Activated CD4-positive, CD25-positive, alpha-beta regulatory T cell treated with anti-CD3 and anti-CD28 coated beads, Interleukin-2, amount 50 U/mL, for 16 hours (primary cell): ENCODE data around the gene RUSC1.
A peak's percentile ranks its signal among the peaks of the same experiment; 100 is the strongest.

Source experiments
- DNase-seq: peaks from one replicate; pipeline ENCODE4 v3.0.0-alpha.2; 2020; ENCODE audit warnings: low read depth, low spot score

Gene RUSC1

DNA sequence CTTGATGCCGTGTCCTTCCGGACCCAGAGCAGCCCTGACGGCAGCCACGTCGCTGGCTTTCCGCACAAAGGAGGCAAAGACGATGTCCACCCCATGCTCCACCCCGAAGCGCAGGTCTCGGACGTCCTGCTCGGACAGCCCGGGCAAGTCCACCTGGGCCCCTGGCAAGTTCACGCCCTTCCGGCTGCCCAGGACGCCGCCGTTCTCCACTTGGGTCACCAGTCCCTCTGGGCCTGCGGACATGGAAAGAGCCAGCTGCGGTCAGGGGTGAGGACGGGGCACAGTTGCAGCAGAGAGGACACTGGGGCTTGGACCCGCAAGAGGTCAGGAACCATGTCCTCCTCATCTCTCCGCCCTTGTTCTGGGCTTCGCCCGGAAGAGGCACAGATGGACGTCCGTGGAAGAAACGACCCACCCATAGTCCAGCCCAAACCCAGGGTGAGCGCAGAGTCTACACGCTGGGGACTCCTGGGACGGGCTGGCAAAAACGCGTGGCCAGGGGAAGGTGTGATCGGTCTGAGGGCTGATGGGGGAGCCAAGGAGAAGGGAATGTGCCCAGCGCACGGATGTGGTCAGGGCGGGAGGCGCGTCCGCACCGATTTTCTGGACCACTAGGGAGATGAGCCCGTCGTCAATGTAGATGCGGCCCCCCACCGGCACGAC lies 26.0 kb upstream of the RUSC1 start:
- no peak for DNase-seq

DNA sequence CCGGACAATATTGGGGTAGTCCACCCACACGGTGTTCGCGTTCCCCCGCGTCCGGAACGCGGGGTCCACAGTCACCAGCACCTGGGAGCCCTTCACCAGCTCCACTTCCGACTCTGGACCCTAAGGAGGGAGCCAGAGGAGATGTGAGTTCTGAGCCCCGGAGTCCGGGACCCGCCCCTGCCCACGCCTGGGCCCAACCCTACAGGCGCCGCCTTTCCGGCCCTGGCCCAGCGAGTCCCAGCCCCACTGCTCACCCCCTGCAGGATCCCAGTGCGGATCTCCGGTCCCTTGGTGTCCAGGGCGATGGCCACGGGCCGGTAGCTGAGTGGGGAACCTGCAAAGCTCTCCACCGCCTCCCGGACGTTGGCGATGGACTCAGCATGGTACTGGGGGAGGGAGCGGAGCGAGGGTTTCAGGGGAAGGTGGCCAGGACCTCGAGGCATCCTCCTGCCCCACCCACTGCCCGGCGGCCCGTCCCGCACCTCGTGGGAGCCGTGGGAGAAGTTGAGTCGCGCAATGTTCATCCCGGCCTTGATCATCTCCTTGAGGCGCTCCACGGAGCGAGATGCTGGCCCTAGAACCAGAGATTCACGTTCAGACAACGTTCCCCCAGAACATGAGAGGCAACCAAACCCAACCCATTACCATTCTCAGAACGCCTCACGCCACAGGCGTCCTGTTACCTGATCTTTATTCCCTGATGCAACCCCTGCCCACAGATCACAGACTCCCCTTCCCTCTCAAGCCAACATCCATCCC lies 25.3 kb upstream of the RUSC1 start:
- no peak for DNase-seq

DNA sequence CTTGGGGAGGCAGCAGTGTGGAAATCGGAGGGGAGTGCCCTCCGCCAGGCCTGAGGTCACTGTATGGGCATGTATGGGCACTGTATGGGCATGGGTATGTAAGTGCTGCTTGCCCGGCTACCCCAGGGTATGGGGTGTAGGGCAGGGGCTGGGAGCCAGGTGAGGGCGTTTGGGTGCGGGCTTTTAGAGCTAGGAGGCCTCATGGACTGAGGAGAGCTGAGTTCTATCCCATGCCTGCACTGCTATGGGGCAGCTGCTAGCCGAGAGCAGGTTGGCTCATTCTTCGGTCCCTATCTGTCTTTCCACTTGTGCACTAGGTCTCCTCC lies 24.8 kb upstream of the RUSC1 start:
- DNase-seq = no peak

DNA sequence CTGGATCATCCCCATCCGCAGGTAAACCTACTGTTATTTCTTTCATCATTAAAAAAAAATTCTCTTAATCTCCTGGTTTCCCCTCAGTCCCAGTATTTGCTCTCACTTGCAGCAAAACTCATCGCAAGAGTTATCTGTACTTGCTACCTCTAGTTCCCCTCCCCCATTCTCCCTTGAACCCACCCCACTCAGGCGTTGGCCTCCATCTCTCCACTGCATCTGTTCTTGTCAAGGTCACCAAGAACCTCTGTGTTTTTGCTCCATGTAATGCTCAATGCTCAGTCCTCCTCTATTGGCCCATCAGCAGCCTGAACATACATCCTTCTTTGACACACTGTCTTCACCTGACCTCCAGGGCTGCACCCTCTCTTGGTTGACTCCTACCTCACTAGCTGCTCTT lies 24.0 kb upstream of the RUSC1 start:
- no peak for DNase-seq

DNA sequence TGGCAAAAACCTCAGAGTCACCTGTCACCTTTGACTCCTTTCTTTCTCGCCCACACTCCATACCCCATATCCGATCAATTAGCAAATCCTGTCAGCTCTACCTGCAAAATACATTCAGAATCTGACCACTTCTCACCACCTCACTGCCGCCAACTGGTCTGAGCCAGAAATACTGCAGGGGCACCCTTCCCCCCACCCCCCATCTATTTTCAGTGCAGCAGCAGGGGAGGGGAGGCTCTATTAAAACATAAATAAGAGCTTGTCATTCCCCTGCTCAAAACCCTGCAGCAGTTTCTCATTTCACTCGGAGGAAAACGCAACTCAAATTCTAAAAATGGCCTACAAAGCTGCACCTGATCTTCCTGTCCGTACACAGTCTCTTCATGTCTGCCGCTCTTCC lies 23.3 kb upstream of the RUSC1 start:
- DNase-seq = no peak

DNA sequence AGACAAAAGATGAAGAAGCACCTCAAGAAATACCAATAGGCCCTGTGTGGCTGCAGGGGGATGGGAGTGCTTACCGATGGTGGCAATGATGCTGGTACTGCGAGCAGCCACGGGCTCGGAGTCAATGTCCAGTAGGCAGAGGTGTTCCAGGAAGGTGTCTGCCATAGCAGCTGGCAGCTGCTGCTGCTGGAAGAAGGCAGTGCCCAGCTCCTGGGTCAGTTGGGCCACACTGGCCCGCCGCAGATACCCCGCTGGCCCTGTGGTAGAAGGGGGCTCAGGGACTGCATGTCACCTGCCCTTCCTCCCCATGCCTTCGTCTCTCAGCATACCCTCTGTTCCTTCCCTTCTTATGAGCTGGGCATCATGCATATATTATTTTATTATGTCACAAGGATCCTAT lies 20.7 kb upstream of the RUSC1 start:
- no peak for DNase-seq

DNA sequence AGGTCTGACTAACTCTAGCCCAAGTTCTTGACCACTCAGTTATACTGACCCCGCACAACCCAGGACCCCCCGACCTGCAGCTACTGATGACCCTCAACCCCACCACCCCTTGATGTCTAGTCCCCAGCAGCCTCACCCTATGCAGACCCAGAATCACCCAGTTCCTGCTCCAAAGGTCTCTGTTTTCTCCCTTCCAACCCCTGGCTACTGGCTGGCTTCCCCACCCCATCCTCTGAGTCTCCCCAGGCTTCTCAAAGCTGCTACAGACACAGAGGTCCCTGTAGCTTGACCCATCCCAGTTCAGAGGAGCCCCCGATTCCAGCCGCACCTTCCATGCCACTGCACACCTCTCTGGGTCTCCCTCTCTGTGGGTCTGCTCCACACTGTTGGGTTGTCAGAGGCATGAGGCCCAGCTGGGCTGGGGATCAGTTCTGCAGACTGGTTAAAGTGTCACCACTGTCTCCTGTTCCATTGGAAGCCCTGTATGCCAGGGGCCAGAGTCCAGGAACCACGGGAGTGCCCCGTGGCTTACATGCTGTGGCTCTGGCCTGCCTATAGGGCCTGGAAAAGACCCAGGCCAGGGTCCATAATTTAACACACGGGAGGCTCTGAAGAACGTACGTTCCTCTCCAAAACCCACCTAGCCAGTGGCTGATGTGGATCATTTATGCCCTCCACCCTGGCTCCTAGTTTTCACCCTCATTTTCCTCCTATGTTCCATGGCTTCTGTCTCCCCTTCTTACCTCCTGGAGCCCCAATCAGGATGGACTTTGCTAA lies 20.0 kb upstream of the RUSC1 start:
- no peak for DNase-seq

DNA sequence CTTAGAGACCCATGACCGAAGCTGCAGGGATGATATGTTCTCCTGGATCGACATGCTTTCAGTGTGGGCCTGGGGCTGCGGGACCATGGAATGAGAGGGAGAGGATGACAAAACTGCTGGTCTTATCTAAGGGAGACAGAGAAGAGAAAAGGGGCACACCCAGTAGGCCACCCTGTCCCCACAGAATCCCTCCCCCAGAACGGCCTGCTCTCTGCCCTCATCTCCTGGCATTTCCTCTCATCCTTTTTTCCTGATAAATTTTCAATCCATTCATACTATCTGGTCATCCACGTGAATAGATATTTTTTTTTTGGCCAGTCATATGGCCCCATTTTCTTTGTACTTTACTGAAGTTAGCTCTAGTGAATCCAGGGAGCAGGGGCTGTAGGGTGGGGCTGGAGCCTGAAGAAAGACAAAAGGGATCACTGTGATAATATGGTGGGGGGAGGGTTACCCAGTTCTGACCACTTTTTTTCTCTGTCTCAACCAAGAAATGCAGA lies 19.3 kb upstream of the RUSC1 start, which contains the start of gene PKLR:
Gene PKLR, minus strand, starts transcription at position 97 of the 500 bp plus-strand sequence. Its CDS starts 43 bp downstream, at position 54.
- DNase-seq = no peak

DNA sequence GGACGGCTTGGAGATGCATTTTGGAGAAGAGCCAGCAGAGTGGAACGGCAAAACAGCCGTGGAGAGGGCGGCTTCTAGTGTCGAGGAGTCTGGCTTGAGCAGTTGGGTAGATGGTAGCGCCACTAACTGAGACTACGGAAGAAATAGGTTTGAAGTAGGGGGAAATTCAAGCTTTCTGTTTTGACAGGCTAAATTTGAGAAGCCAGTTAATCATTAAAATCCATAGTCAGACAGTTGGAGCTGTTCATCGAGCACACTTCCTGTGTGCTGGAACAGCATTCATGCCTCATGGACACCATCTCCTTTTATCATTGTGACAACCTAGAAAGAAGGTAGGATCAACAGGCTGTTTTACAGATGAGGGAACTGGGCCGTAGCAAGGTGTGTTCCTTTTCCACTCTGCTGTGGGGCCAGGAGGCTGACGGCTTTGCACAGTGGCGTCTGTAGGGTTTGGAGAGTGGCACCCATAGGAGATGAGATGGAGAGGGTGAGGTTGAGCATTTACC lies 16.1 kb upstream of the RUSC1 start:
- no peak for DNase-seq

DNA sequence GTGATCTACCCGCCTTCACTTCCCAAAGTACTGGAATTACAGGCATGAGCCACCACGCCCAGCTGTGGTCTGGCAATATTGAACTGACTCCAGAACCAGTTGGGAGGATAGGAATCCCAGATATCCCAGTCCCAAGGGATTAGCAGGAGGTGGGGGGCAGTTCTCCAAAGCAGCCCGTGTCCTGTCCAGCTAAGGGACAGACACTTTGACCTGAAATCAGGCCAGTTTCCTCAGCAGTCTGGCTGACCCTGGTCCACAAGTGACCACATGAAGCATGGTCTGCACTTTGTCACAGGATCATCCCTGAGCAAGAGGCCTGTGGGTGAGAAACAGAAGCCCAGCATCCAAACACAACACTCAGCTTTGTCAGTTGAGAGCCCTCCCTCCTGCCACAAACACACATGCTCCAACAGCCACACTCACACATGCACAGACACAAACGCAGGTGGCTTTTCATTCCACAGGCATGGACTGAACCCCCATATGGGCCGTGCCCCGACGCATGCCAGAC lies 14.8 kb upstream of the RUSC1 start:
- DNase-seq = no peak

DNA sequence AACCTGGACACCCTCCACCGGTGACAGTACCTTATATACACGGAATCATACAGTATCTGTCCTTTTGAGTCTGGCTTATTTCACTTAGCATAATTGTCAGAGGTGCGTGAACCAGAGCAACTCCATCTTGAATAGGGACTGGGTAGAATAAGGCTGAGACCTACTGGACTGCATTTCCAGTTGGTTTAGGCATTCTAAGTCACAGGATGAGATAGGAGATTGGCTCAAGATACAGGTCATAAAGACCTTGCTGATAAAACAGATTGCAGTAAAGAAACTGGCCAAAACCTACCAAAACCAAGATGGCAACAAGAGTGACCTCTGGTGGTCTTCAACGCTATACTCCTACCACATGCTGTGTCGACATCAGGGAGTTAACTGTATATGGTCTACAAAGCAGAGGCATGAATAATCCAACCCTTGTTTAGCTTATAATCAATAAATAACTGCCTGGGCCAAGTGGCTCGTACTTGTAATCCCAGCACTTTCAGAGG lies 13.4 kb upstream of the RUSC1 start:
- DNase-seq = no peak

DNA sequence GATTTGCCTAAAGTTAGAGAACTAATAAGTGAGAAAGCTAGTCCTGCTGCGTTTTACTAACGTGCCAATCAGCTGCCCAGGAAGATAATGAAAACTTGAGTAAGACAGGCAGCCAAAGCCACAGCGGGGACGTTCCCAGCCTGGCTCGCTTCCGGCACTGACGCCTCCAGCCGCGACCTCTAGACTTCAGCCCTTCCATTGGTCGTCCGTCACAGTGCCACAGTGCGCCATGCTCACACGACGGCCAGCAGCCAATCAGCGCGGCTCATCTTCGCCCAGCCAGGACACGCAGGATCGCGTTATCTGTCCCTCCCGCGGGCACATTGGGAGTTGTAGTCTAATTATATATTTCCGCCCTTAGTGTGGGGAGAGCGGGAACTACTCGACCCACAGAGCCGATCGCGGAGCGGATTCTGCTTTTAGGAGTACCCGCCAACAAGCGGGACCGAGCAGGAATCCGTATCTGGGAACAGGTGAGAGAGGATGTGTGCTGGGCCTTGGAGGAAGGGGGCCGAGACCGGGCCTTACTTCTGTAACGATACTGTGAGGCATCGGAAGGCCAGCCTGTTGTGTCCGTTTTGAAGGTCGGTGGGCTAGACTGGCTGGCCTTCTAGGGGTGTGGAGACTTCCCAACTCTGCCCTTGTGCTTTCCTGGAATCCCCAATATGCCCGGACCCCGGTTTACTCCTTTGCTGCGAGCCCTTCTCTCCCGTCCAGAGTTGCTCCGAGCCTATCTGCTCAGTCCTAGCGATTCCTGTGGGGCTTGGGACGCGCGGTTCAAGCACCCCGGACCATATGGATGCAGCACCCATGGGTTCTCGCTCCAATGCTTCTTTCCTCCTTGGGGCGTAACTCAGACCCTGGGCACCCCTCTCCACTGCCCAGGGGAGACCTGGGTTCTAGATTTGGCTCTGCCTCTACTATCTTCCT lies 11.9 kb upstream of the RUSC1 start, which contains the start of gene FDPS:
Gene FDPS, plus strand, starts transcription at position 374 of the 930 bp plus-strand sequence. CDS start 924 bp downstream, outside the sequence.
- DNase-seq = peak; percentile 95

DNA sequence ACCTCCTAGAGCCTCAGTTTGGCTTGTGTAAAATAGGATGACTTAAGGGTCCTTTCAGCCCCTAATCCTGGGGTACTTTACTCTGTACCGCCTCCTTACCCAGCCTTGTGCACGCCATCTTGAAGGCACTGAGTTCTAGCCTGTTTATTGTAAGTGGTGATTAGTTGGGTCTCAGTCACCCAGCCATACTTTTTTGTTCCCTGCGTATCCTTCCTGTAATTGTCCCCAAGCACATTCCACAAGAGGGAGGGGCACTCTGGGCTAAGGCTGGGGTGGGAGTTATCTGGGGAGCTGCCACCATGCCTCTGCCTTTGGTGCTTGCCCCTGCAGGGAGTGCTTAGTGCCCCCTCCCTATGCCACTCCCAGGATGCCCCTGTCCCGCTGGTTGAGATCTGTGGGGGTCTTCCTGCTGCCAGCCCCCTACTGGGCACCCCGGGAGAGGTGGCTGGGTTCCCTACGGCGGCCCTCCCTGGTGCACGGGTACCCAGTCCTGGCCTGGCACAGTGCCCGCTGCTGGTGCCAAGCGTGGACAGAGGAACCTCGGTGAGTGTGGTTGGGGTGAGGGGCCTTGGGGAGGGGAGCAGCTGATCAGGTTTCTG lies 11.2 kb upstream of the RUSC1 start:
- DNase-seq = no peak

DNA sequence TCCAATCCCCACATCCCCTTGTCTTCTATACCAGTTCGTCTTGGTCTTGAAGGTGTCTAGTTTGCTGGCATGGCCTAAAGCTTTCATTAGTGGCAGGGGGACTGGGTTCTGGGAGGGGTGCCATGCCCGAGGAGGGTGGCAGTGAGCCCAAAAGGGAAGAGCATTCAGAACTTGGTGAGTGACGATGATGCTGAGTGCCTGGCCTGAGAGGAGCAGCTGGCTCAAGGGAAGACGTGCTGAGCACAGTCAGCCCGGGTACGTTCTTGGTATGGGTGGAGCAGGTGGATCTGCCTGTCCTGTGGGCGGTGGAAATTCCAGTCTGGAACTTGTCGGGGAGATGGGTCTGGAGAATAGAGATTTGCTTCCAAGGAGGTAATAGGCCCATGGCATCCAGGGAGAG lies 7.4 kb upstream of the RUSC1 start:
- DNase-seq = no peak

DNA sequence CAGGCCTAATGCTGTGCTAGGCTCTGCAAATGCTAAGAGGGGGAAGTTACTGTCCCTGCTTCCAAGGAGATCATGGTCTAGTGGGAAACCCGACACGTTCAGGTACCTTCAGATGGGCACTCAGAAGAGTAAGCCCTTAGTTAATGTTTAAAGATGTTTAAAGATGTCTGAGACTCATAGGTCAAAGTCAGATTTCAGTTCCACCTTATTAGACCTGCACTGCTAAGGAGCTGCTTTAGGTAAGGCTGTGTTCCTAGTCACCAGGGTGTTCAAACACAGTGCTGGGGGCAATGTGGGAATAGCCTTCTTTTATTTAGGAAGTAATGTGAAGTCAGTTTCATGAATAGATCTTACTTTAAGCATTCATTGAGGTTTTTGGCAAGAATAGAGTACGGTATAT lies 3.8 kb upstream of the RUSC1 start:
- no peak for DNase-seq

DNA sequence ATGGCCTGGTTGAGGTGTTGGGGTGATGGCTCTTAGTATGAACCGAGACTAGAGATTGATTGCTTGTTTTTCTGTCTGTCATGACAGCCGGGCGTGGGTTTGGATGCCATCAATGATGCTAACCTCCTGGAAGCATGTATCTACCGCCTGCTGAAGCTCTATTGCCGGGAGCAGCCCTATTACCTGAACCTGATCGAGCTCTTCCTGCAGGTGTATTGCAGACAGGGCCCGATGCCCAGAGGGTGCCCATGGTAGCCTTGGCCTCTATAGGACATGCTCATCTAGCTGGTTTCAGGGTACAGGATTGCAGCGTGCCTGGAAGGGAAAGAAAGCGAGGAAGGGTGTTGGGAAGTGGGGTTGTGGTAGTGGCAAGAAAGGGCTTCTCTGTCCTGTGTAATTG lies 2.6 kb upstream of the RUSC1 start:
- DNase-seq = no peak

DNA sequence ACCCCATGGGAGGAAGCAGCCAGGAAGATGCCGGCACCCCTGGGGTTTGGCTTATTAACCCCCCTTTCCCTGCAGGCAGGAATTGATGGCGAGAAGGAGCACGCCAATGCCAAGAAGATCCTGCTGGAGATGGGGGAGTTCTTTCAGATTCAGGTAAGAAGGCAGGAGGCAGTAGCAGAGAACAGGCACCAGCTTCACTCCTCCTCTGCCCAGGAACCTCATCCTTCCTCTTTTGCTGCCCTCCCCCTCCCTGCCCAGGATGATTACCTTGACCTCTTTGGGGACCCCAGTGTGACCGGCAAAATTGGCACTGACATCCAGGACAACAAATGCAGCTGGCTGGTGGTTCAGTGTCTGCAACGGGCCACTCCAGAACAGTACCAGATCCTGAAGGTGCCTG lies 1.2 kb upstream of the RUSC1 start:
- no peak for DNase-seq

DNA sequence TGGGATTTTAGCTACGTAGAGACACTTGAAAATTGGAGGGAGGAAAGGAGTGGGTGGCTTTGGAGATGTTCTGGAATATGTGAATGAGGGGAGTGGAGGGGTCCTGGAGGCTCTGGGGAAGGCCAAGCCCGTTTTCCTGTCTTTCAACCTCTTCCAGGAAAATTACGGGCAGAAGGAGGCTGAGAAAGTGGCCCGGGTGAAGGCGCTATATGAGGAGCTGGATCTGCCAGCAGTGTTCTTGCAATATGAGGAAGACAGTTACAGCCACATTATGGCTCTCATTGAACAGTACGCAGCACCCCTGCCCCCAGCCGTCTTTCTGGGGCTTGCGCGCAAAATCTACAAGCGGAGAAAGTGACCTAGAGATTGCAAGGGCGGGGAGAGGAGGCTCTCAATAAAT lies 442 bp upstream of the RUSC1 start:
- no peak for DNase-seq

DNA sequence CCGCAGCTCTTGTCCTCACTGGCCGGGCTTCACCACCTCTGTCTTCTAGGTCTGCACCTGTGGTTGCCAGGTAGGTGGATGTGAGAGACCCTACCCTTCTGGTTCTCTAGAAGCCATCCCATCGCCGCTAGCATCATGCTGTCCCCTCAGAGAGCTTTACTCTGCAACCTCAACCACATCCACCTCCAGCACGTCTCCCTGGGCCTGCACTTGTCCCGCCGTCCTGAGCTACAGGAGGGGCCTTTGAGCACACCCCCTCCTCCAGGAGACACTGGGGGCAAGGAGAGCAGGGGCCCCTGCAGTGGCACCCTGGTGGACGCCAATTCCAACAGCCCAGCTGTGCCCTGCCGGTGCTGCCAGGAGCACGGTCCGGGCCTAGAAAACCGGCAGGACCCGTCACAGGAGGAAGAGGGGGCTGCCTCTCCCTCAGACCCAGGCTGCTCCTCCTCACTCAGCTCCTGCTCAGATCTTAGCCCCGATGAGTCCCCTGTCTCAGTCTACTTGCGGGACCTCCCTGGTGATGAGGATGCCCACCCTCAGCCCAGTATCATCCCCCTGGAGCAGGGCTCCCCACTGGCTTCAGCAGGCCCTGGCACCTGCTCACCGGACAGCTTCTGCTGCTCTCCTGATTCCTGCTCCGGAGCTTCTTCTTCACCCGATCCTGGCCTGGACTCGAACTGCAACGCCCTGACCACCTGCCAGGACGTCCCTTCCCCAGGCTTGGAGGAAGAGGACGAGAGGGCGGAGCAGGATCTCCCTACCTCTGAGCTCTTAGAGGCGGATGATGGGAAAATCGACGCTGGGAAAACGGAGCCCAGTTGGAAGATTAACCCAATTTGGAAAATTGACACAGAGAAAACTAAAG lies 1.2 kb downstream of the RUSC1 start:
- DNase-seq = no peak
